Stimulated activated CD4-positive, alpha-beta T cell treated with anti-CD3 and anti-CD28 coated beads, TNF-alpha, amount 100 ng/mL, for 1 hour (primary cell): ENCODE results near the gene TSHZ2.
"Not testable (repeated sequence)": the region's sequence is repeated elsewhere in the genome, so short reads cannot be mapped to it uniquely, and the experiment has no call there.

Experiments
- DNase-seq, 3 donors: peaks; one replicate each; pipeline ENCODE4 v3.0.0-alpha.2; 2020; ENCODE audit warnings: low read depth in 3 of 3, low spot score in 1 of 3

The TSHZ2 gene

GRCh38 chr20:53366928-53367327 lies 394.8 kb downstream of the TSHZ2 start:
- DNase-seq = not testable (repeated sequence)

GRCh38 chr20:53369871-53370270 lies 397.7 kb downstream of the TSHZ2 start:
- no peak for DNase-seq

- no peak for DNase-seq
Measured at GRCh38 chr20:53370345-53370961, 398.3 kb downstream of the TSHZ2 start.

GRCh38 chr20:53371216-53371615 lies 399.1 kb downstream of the TSHZ2 start:
- no peak for DNase-seq

- no peak for DNase-seq
Measured at GRCh38 chr20:53376021-53376420, 403.9 kb downstream of the TSHZ2 start.

- no peak for DNase-seq
Measured at GRCh38 chr20:53379014-53379832, 407.1 kb downstream of the TSHZ2 start.

- no peak for DNase-seq
Measured at GRCh38 chr20:53379833-53380120, 407.6 kb downstream of the TSHZ2 start.

- no peak for DNase-seq
Measured at GRCh38 chr20:53381568-53382262, 409.6 kb downstream of the TSHZ2 start.

GRCh38 chr20:53382263-53382844 lies 410.2 kb downstream of the TSHZ2 start:
- DNase-seq = no peak

GRCh38 chr20:53383916-53384315 lies 411.8 kb downstream of the TSHZ2 start:
- no peak for DNase-seq

- no peak for DNase-seq
Measured at GRCh38 chr20:53384392-53384791, 412.2 kb downstream of the TSHZ2 start.

GRCh38 chr20:53385941-53386767 lies 414.0 kb downstream of the TSHZ2 start:
- DNase-seq = no peak

- peak in 1 of 3 donors; percentile 3 for DNase-seq
Measured at GRCh38 chr20:53387983-53388675, 416.0 kb downstream of the TSHZ2 start.

- no peak for DNase-seq
Measured at GRCh38 chr20:53389516-53390300, 417.6 kb downstream of the TSHZ2 start.

- DNase-seq = no peak
Measured at GRCh38 chr20:53390770-53391169, 418.6 kb downstream of the TSHZ2 start.

- DNase-seq = no peak
Measured at GRCh38 chr20:53394433-53394832, 422.3 kb downstream of the TSHZ2 start.

GRCh38 chr20:53395188-53395923 lies 423.2 kb downstream of the TSHZ2 start:
- DNase-seq = no peak

- DNase-seq = no peak
Measured at GRCh38 chr20:53399083-53399482, 426.9 kb downstream of the TSHZ2 start.
